Mucosa of rectum (tissue), 2 donors: Measurements from ENCODE around the gene GAPT.

Source experiments
- H3K27ac ChIP-seq, 2 donors: one replicate each; pipeline ENCODE4 v1.7.0; 2013; ENCODE audit warnings: inconsistent platforms in 2 of 2, low read depth in 2 of 2, low read length in 2 of 2
- H3K27me3 ChIP-seq, 2 donors: one replicate each; pipeline ENCODE4 v1.7.0; 2013; ENCODE audit warnings: low read length in 2 of 2; ENCODE audit not compliant: control insufficient read depth in 2 of 2, insufficient read depth in 2 of 2
- H3K36me3 ChIP-seq, 2 donors: one replicate each; pipeline ENCODE4 v1.7.0; 2013; ENCODE audit warnings: low read length in 2 of 2; ENCODE audit not compliant: control insufficient read depth in 2 of 2, insufficient read depth in 2 of 2
- H3K4me1 ChIP-seq, 2 donors: one replicate each; pipeline ENCODE4 v1.7.0; 2013; ENCODE audit warnings: low read length in 2 of 2, mild to moderate bottlenecking in 1 of 2; ENCODE audit not compliant: control insufficient read depth in 2 of 2, insufficient read depth in 2 of 2
- H3K4me3 ChIP-seq, 2 donors: one replicate each; pipeline ENCODE4 v1.7.0; 2013; ENCODE audit warnings: low read length in 2 of 2
- H3K9ac ChIP-seq, 2 donors: one replicate each; pipeline ENCODE4 v1.7.0; 2013; ENCODE audit warnings: low read length in 2 of 2, low read depth in 1 of 2, mild to moderate bottlenecking in 1 of 2
- H3K9me3 ChIP-seq, 2 donors: one replicate each; pipeline ENCODE4 v1.7.0; 2013; ENCODE audit warnings: low read length in 2 of 2; ENCODE audit not compliant: control insufficient read depth in 2 of 2
- donor health status: healthy.
- donor health status: Normal muscosa, but diverticular disease.

Gene GAPT

GRCh38 chr5:58491216-58491892 lies at the start of gene GAPT:
Gene GAPT (plus strand): TSS chr5:58491435. CDS start chr5:58494537, 3,102 bp downstream.
- Histone ChIP-seq H3K27ac (peak within 1 kb of the TSS in 1 of 2 donors; percentile 27), H3K4me3 (peak within 1 kb of the TSS in 1 of 2 donors; percentile 39)

GRCh38 chr5:58444805-58445204 lies 46.4 kb upstream of the GAPT start:
- H3K36me3 ChIP-seq: no peaks in the 10 kb centered on the region
- H3K4me1 ChIP-seq: no peaks in the 10 kb centered on the region
- no peaks in the 10 kb centered on the region for H3K27me3 ChIP-seq
- H3K9ac ChIP-seq: no peak overlapping the region
- H3K4me3 ChIP-seq: no peak overlapping the region
- H3K9me3 ChIP-seq: no peaks in the 10 kb centered on the region
- no peak overlapping the region for H3K27ac ChIP-seq

More at GRCh38 chr5:58491216-58491892, at the start of gene GAPT:
- Histone ChIP-seq H3K36me3 (no peaks in the 10 kb centered on the region), H3K4me1 (peaks cover 0 to 3% of the 10 kb centered on the region in 2 donors), H3K27me3 (peaks cover 4% of the 10 kb centered on the region in 2 donors), H3K9me3 (no peaks in the 10 kb centered on the region), H3K9ac (no peak within 1 kb of the TSS)

GRCh38 chr5:58446024-58446423 lies 45.2 kb upstream of the GAPT start:
- Histone ChIP-seq H3K27ac (no peak overlapping the region), H3K4me3 (no peak overlapping the region), H3K9ac (no peak overlapping the region), H3K36me3 (no peaks in the 10 kb centered on the region), H3K4me1 (no peaks in the 10 kb centered on the region), H3K9me3 (no peaks in the 10 kb centered on the region), H3K27me3 (no peaks in the 10 kb centered on the region)

DNA sequence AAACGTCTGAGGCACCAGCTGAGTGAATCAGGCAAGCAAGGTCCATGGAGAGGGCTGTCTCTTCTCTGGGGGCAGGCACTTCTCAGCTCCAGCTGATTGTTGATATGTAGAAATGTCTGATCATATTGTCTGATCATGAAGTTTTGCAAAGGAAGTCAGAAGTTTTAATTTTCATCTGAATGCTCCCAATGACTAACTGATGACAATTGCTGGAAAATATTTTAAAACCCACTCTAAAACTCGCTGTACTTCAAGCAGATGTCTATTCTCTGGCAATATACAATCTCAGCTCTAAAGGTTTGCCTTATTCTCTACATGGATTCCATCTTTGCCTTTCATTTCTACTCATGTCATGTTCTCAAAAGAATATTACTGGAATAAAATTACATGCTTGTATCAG lies 44.0 kb upstream of the GAPT start:
- H3K9ac ChIP-seq: no peak overlapping the region
- no peak overlapping the region for H3K27ac ChIP-seq

DNA sequence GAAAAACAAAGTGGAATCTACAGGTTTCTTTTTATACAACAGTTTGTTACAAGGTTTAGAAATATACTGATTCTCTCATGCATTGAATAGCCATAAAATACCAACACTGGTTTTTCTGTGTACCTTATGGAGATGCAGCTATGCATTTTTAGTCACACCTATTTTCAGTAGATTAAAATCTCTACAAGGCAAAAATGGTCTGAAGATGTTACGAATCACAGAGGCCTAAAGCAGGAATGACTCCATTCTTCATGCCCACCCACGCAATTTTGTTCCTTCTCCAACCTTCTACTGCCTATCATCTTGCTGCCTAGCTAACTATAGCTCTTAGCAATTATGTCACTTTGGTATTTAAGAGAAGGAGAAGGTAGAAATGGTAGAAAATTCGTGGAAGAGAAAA lies 41.2 kb upstream of the GAPT start:
- no peak overlapping the region for H3K27ac ChIP-seq
- H3K36me3 ChIP-seq: peaks cover 4 to 10% of the 10 kb centered on the region in 2 donors
- H3K4me3 ChIP-seq: no peak overlapping the region
- no peaks in the 10 kb centered on the region for H3K27me3 ChIP-seq
- peaks cover 0 to 8% of the 10 kb centered on the region in 2 donors for H3K4me1 ChIP-seq
- no peak overlapping the region for H3K9ac ChIP-seq
- H3K9me3 ChIP-seq: no peaks in the 10 kb centered on the region

More for the DNA sequence above, 44.0 kb upstream of the GAPT start:
- Histone ChIP-seq H3K36me3 (no peaks in the 10 kb centered on the region), H3K27me3 (no peaks in the 10 kb centered on the region), H3K4me3 (no peak overlapping the region), H3K4me1 (no peaks in the 10 kb centered on the region), H3K9me3 (no peaks in the 10 kb centered on the region)

GRCh38 chr5:58450811-58451629 lies 40.2 kb upstream of the GAPT start:
- Histone ChIP-seq H3K4me3 (no peak overlapping the region), H3K27me3 (no peaks in the 10 kb centered on the region), H3K27ac (no peak overlapping the region), H3K4me1 (peaks cover 0 to 8% of the 10 kb centered on the region in 2 donors), H3K9ac (no peak overlapping the region), H3K9me3 (no peaks in the 10 kb centered on the region), H3K36me3 (peaks cover 13 to 18% of the 10 kb centered on the region in 2 donors)

DNA sequence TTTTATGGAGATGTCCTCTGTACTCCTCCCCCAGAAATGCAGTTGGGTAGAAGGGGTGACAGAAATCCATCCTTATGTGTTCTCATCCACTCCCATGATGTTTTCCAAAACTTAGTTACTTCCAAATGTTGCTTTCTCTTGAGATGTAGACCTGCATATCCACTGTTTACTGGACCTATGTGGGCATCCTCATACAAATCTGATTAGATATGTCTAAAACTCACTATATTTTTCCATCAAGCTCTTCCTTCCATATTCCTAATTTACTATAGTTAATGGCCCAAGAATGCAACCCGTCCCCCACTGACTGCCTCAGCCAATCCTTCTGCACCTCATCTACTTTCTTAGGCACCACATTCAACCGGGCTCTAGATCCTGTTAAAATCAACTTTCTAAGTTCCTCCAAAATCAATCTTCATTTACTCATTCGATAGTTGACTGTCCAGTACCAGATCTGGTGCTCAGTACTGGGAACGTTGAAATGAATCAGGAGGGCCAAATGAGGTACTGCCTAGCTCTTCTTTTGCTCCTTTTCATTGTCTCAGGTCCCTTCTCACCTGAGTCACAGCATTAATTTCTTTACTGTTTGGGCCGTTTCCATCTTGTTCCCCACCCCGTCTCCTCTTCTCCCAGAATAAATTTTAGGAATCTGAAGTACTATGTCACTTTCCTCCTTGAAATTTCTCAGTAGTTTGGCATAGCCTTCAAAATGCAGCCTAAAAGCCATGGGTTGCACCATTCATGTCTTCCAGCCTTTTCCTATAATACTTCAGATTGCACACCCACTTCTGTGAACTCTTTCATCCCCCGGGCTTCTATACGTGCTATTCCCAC lies 39.3 kb upstream of the GAPT start:
- Histone ChIP-seq H3K9ac (no peak overlapping the region), H3K27me3 (no peaks in the 10 kb centered on the region), H3K4me1 (peaks cover 0 to 8% of the 10 kb centered on the region in 2 donors), H3K27ac (no peak overlapping the region), H3K36me3 (peaks cover 15 to 24% of the 10 kb centered on the region in 2 donors), H3K9me3 (no peaks in the 10 kb centered on the region), H3K4me3 (no peak overlapping the region)

- H3K27ac ChIP-seq: no peak overlapping the region
- peaks cover 17 to 26% of the 10 kb centered on the region in 2 donors for H3K36me3 ChIP-seq
- no peaks in the 10 kb centered on the region for H3K27me3 ChIP-seq
- H3K9ac ChIP-seq: no peak overlapping the region
- H3K4me1 ChIP-seq: peaks cover 0 to 8% of the 10 kb centered on the region in 2 donors
- H3K9me3 ChIP-seq: no peaks in the 10 kb centered on the region
- no peak overlapping the region for H3K4me3 ChIP-seq
Observed at GRCh38 chr5:58452566-58453258, 38.5 kb upstream of the GAPT start.

GRCh38 chr5:58453306-58453705 lies 37.9 kb upstream of the GAPT start:
- H3K9me3 ChIP-seq: no peaks in the 10 kb centered on the region
- no peaks in the 10 kb centered on the region for H3K27me3 ChIP-seq
- peaks cover 0 to 8% of the 10 kb centered on the region in 2 donors for H3K4me1 ChIP-seq
- H3K36me3 ChIP-seq: peaks cover 17 to 26% of the 10 kb centered on the region in 2 donors
- no peak overlapping the region for H3K9ac ChIP-seq
- H3K27ac ChIP-seq: no peak overlapping the region
- H3K4me3 ChIP-seq: no peak overlapping the region
